IPS-20b (cell line): ENCODE data around the gene KCNQ4.

Experiments
- H3K27ac ChIP-seq: one replicate; pipeline ENCODE4 v1.5.1; 2013; ENCODE audit warnings: low read length
- H3K27me3 ChIP-seq: 2 replicates; pipeline ENCODE4 v1.6.1; 2013; ENCODE audit warnings: mild to moderate bottlenecking, low read length, inconsistent platforms; ENCODE audit not compliant: insufficient read depth
- H3K36me3 ChIP-seq: 2 replicates; pipeline ENCODE4 v1.6.1; 2013; ENCODE audit warnings: low read depth, mild to moderate bottlenecking, inconsistent platforms, low read length, moderate library complexity; ENCODE audit not compliant: insufficient read depth
- H3K4me1 ChIP-seq: 2 replicates; pipeline ENCODE4 v1.6.1; 2013; ENCODE audit warnings: mild to moderate bottlenecking, control low read depth, inconsistent platforms, low read length, moderate library complexity; ENCODE audit not compliant: insufficient read depth
- H3K4me3 ChIP-seq: 2 replicates; pipeline ENCODE4 v1.5.1; 2013; ENCODE audit warnings: mild to moderate bottlenecking, low read length, inconsistent platforms
- H3K9ac ChIP-seq: 2 replicates; pipeline ENCODE4 v1.6.1; 2013; ENCODE audit warnings: low read depth, mild to moderate bottlenecking, inconsistent platforms, low read length, moderate library complexity
- H3K9me3 ChIP-seq: 2 replicates; pipeline ENCODE4 v1.6.1; 2013; ENCODE audit warnings: mild to moderate bottlenecking, low read depth, low read length, inconsistent platforms; ENCODE audit not compliant: insufficient read depth

KCNQ4 gene

DNA sequence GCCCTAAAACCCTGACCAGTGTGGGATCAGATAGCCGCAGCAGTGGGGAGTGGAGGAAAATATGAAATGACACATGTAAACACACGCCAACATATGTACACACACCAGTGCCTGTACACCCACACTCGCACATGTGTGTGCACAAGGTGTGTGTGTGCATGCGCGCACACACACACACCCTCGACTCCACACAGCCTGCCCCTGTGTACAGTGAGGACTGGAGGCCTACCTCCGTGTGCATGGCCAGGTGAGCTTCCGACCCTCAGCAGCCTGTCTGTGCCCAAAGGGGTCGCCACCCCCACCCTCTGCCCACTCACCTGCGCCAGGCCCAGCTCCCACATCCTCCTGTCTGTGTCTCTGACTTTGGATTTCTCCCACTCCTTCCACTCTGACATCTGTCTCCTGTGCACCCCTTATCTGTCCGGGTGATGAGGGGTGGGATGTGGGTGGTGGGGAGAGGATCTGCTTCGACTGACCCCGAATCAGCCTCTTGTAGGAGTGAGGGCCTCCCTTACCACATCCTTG lies 46.9 kb downstream of the KCNQ4 start:
- Histone ChIP-seq H3K9ac (no peak overlapping the region), H3K4me3 (no peak overlapping the region), H3K4me1 (0 out of 2 replicates have a peak, but pooled peaks cover 3% of the 10 kb centered on the region), H3K36me3 (no peaks in the 10 kb centered on the region), H3K9me3 (no peaks in the 10 kb centered on the region), H3K27me3 (no peaks in the 10 kb centered on the region), H3K27ac (no peak overlapping the region)

DNA sequence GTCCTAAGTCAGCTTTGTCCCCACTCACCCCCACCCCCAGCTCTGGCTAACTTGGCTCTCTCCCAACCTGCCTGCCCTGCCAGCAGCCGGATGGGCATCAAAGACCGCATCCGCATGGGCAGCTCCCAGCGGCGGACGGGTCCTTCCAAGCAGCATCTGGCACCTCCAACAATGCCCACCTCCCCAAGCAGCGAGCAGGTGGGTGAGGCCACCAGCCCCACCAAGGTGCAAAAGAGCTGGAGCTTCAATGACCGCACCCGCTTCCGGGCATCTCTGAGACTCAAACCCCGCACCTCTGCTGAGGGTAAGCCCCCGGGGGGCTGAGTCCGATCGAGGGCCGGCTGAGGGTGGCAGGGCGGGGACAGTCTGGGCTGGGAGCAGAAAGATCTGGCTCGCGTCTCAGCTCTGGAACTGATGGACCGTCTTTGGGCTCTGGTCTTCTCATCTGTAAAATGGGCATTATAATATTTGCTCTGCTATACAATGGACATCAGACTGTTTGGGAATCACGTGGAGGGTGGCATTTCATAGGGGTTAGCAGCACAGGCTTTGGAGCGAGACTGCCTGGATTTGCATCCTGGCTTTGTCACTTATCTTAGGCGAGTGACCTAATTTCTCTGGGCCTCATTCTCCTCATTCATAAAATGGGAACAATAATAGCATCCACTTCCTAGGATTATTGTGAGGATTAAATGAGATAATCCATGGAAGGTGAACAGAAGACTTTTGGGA lies 47.6 kb downstream of the KCNQ4 start:
- no peaks in the 10 kb centered on the region for H3K27me3 ChIP-seq
- H3K4me3 ChIP-seq: no peak overlapping the region
- H3K27ac ChIP-seq: no peak overlapping the region
- no peak overlapping the region for H3K9ac ChIP-seq
- no peaks in the 10 kb centered on the region for H3K4me1 ChIP-seq
- H3K36me3 ChIP-seq: no peaks in the 10 kb centered on the region
- no peaks in the 10 kb centered on the region for H3K9me3 ChIP-seq

DNA sequence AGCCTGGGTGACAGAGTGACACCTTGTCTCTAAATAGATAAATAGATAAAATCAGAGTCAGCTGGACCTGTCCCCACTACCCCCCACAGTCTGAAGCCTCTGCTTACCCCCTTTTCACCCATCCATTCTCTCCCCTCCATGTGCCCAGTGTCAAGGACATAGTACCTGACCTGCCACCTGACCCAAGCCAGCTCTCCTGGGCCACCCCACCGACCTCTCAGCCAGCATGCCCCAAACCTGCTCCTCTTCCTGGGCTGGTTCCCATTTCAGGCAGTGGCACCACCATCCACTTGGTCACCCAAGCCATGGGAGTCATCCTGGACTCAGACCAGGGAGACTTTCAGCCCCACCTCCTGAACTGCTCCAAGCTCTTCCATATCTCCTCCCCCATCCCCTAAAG lies 50.4 kb downstream of the KCNQ4 start:
- Histone ChIP-seq H3K36me3 (no peaks in the 10 kb centered on the region), H3K4me3 (no peak overlapping the region), H3K4me1 (no peaks in the 10 kb centered on the region), H3K27me3 (no peaks in the 10 kb centered on the region), H3K9ac (no peak overlapping the region; the same call in 1 of the 2 replicates), H3K27ac (no peak overlapping the region), H3K9me3 (no peaks in the 10 kb centered on the region)

DNA sequence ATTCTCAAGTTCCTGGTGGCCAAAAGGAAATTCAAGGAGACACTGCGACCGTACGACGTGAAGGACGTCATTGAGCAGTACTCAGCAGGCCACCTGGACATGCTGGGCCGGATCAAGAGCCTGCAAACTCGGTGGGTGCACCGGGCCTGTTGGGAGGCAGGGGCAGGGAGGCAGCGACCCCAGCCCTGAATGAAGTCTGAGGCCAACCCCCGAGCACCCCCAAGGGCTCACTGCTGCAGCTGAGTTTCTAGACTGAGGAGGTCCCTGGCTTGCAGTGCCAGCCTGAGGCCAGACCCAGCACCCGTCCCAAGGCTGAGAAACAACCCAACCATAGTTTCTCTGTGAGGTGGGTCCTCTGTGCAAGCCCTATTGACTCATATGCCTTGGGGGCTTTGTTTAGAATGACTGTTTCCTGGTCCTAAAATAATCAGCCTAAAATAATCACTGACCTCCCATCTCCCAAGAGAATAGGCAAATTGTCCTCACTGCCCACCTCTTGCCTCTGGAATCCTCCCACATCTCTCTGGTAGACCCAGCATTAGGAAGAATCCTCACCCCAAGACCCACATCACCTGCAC lies 51.5 kb downstream of the KCNQ4 start:
- H3K9ac ChIP-seq: no peak overlapping the region
- no peak overlapping the region for H3K4me3 ChIP-seq
- H3K27ac ChIP-seq: no peak overlapping the region
- H3K36me3 ChIP-seq: no peaks in the 10 kb centered on the region
- no peaks in the 10 kb centered on the region for H3K27me3 ChIP-seq
- no peaks in the 10 kb centered on the region for H3K4me1 ChIP-seq
- no peaks in the 10 kb centered on the region for H3K9me3 ChIP-seq

DNA sequence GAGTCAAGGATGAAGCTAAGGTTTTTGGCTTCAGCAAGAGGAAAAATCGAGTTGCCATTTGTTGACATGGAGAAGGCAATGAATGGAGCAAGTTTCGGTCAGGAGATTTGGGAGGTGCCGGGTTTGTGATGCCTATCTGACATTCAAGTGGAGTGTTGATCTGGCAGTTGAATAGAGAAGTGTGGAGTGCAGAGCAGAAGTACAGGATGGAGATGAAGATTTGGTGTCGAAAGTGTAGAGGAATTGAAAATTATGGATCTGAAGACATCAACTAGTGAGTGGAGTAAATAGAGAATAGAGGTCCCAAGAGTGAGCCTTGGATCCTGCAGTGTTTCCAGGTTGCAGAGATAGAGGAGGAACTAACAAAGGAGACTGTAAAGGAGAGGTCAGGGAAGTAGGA lies 52.7 kb downstream of the KCNQ4 start:
- Histone ChIP-seq H3K9ac (no peak overlapping the region), H3K4me1 (no peaks in the 10 kb centered on the region), H3K4me3 (no peak overlapping the region), H3K36me3 (no peaks in the 10 kb centered on the region), H3K9me3 (no peaks in the 10 kb centered on the region), H3K27me3 (no peaks in the 10 kb centered on the region), H3K27ac (no peak overlapping the region)

DNA sequence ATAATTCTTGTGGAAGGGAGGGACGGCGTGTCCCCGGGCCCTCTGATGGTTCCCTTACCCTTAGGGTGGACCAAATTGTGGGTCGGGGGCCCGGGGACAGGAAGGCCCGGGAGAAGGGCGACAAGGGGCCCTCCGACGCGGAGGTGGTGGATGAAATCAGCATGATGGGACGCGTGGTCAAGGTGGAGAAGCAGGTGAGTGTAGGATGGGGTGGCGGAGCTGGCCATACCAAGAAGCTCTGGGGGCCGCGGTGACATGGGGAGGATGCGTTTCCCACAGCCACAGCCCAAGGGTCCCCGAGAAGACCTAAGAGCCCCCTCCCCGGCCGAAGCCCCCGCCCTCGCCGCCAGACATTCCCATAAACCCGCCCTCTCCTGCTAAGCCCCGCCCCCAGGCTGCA lies 54.0 kb downstream of the KCNQ4 start:
- Histone ChIP-seq H3K36me3 (no peaks in the 10 kb centered on the region), H3K4me1 (no peaks in the 10 kb centered on the region), H3K9ac (no peak overlapping the region)

DNA sequence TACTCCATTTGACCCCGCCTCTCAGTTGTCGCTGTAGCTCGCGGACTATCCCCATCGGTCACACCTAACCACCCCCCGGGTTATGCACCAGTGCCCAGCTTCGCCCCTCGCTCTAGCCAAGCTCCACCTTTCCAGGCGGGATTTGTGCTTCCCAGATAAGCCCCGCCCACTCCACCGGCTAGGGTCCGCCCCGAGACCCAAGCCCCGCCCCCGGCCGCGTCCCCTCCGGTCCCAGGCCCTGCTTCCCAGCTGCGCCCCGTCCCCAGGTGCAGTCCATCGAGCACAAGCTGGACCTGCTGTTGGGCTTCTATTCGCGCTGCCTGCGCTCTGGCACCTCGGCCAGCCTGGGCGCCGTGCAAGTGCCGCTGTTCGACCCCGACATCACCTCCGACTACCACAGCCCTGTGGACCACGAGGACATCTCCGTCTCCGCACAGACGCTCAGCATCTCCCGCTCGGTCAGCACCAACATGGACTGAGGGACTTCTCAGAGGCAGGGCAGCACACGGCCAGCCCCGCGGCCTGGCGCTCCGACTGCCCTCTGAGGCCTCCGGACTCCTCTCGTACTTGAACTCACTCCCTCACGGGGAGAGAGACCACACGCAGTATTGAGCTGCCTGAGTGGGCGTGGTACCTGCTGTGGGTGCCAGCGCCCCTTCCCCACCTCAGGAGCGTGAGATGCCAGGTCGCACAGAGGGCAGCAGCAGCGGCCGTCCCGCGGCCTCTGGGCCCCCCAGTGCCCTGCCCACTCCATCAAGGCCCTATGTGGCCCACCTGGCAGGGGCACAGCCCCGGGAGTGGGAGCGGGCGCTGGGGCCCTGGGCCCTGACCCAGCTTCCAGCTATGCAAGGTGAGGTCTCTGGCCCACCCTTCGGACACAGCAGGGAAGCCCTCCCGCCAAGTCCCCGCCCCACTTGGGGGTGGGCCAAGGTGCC lies 54.7 kb downstream of the KCNQ4 start:
- Histone ChIP-seq H3K9ac (no peak overlapping the region), H3K4me1 (no peaks in the 10 kb centered on the region), H3K4me3 (no peak overlapping the region), H3K27me3 (no peaks in the 10 kb centered on the region), H3K9me3 (no peaks in the 10 kb centered on the region), H3K36me3 (no peaks in the 10 kb centered on the region), H3K27ac (no peak overlapping the region)

More for the DNA sequence above, 54.0 kb downstream of the KCNQ4 start:
- no peak overlapping the region for H3K4me3 ChIP-seq
- no peaks in the 10 kb centered on the region for H3K9me3 ChIP-seq
- no peak overlapping the region for H3K27ac ChIP-seq
- H3K27me3 ChIP-seq: no peaks in the 10 kb centered on the region

DNA sequence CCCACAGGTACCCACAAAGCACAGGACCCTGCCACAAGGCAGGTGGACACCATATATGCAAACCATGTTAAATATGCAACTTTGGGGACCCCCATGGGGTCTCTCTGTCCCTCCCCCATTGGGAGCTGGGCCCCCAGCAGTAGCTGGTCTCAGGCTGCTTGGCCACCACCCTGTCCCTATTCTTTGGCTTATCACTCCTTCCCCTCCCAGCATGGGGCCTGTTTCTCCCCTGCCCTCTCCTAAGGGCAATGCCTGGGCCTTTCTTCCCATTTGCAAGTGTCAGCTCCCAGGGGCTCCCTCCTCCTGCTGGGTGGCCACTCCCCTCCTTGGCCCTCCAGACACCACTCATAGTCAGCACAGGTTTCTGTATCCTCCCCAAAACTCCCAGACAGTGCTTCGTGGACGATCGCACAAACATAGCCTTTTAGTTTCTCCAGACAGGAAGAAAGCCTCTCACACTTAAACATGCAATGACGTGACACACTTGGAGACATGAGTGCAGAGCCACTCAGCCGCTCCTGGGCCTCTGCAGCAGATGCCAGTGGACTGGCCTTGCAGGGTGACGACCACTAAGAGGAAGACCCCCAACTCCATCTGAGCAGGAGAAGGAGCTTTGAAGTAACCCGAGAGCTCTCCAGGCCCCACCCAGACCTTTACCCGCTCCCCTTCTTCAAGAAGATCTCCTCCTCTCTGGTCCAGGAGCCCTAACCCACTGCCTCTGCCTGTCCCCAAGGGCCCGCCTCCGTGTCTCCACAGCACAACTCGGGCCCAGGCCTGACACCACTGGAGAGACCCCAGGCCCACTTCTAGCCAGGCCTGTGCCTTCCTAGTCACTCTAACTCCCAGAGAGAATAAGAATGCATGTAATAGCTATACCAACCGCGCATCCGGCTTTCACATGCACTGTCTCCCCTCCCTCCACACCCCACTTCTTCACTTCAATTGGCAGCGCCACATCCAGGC lies 55.7 kb downstream of the KCNQ4 start:
- Histone ChIP-seq H3K27me3 (no peaks in the 10 kb centered on the region), H3K9me3 (no peaks in the 10 kb centered on the region), H3K27ac (no peak overlapping the region), H3K4me1 (no peaks in the 10 kb centered on the region), H3K36me3 (no peaks in the 10 kb centered on the region), H3K9ac (no peak overlapping the region), H3K4me3 (no peak overlapping the region)

DNA sequence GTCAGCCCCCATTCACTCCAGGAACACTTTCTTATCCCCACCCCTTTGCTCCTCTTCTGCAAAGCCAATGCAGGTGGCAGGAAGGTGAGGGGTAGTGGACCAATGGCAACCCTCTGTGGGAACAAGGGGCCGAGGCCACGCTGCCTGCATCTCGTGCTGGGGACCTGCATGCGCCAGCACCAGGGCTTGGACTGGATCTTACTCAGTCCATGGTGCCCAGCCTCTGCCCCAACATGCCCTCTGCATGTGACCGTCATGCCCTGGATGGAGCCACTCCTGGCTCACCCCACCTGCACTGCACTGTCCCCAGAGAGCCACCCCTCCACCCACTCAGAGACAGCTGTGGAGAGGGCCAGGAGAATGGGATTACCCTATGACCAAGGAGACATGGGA lies 56.4 kb downstream of the KCNQ4 start:
- no peaks in the 10 kb centered on the region for H3K4me1 ChIP-seq
- H3K27me3 ChIP-seq: no peaks in the 10 kb centered on the region
- no peaks in the 10 kb centered on the region for H3K36me3 ChIP-seq
- no peak overlapping the region for H3K9ac ChIP-seq
- H3K4me3 ChIP-seq: no peak overlapping the region
- no peak overlapping the region for H3K27ac ChIP-seq
- no peaks in the 10 kb centered on the region for H3K9me3 ChIP-seq

DNA sequence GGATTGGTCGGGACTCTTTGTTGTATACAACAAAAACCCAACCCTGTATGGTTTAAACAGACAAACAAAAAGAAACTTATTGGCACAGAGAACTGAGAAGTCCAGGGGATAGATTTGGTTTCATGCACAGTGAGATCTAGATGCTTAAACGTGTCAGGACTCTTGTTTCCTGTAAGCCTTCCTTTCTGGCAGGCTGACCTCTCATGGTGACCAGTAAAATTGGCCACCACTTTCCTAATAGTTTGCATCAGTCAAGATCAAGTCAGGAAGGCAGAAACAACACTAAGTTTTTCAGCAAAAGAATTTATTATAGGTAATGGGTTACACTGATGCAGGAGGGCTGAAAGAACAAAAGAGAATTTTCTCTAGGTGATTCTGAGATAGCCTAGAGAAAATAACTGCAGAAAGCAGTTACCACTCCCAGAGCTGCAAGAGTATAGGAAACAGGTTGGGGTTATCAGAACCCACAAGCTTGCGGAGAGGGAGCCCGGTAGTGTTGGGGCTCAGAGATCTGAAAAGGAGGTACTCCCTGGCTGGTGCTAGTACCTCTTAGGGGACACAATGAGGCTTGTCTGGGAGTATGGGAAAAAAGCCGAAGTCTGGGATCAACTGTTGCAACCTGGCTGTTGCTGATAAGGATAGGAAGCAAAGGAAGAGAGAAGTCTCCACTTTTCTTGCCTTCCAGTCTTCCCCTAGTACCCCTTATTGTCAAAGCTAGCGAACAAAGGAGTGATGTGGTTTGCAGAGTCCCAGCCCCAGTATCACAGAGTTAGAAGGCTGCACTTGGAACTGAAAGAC lies 57.1 kb downstream of the KCNQ4 start:
- Histone ChIP-seq H3K9me3 (no peaks in the 10 kb centered on the region), H3K27me3 (no peaks in the 10 kb centered on the region), H3K36me3 (no peaks in the 10 kb centered on the region), H3K4me1 (no peaks in the 10 kb centered on the region), H3K27ac (no peak overlapping the region), H3K4me3 (no peak overlapping the region), H3K9ac (no peak overlapping the region)
